Neural progenitor cell (in vitro differentiated cells): ENCODE results near the gene MUCL3. TPM values are rescaled to one million over a fixed set of nuclear protein-coding genes. Genes with fewer than 3 reads are reported as not detected.
"Not testable (repeated sequence)": the region's sequence is repeated elsewhere in the genome, so short reads cannot be mapped to it uniquely, and the experiment has no call there.

ENCODE experiments used
- DNase-seq: peaks from one replicate; pipeline ENCODE4 v3.0.0-alpha.2; 2016; ENCODE audit warnings: low spot score
- H2AFZ ChIP-seq: fragments of 200-600 bp; sonication (generic); replicated peaks from 2 replicates; pipeline ENCODE4 v1.6.1; 2016; ENCODE audit warnings: antibody characterized with exemption
- H3F3A ChIP-seq: fragments of 200-600 bp; sonication (generic); 2 replicates; pipeline ENCODE4 v1.6.1; 2016; ENCODE audit warnings: antibody characterized with exemption, low read depth
- H3K27ac ChIP-seq: fragments of 200-600 bp; sonication (generic); 2 replicates; pipeline ENCODE4 v1.5.1; 2016; ENCODE audit warnings: mild to moderate bottlenecking
- H3K27me3 ChIP-seq: fragments of 200-600 bp; sonication (generic); 2 replicates; pipeline ENCODE4 v1.6.1; 2016; ENCODE audit warnings: mild to moderate bottlenecking, moderate library complexity
- H3K36me3 ChIP-seq: fragments of 200-600 bp; sonication (generic); 2 replicates; pipeline ENCODE4 v1.5.1; 2016
- H3K4me1 ChIP-seq: fragments of 200-600 bp; sonication (generic); 2 replicates; pipeline ENCODE4 v1.6.1; 2016; ENCODE audit warnings: mixed run types
- H3K4me2 ChIP-seq: fragments of 200-600 bp; sonication (generic); 2 replicates; pipeline ENCODE4 v1.6.1; 2016
- H3K4me3 ChIP-seq: fragments of 200-600 bp; sonication (generic); 2 replicates; pipeline ENCODE4 v1.5.1; 2016
- H3K79me2 ChIP-seq: fragments of 200-600 bp; sonication (generic); 2 replicates; pipeline ENCODE4 v1.6.1; 2016; ENCODE audit warnings: low read depth
- H3K9ac ChIP-seq: fragments of 200-600 bp; sonication (generic); 2 replicates; pipeline ENCODE4 v1.6.1; 2016
- H3K9me3 ChIP-seq: fragments of 200-600 bp; sonication (generic); 2 replicates; pipeline ENCODE4 v1.5.1; 2016; ENCODE audit warnings: low read depth
- H4K20me1 ChIP-seq: fragments of 200-600 bp; sonication (generic); 2 replicates; pipeline ENCODE4 v1.6.1; 2016; ENCODE audit warnings: low read depth
- H3K27ac Mint-ChIP-seq: 3 replicates; pipeline ENCODE4 v1.8.0; 2021; ENCODE audit warnings: mixed read lengths
- H3K27me3 Mint-ChIP-seq: 2 replicates; pipeline ENCODE4 v1.8.0; 2022; ENCODE audit warnings: low read depth, mild to moderate bottlenecking, inconsistent platforms, moderate library complexity, mixed read lengths; ENCODE audit not compliant: insufficient read depth
- H3K36me3 Mint-ChIP-seq: 3 replicates; pipeline ENCODE4 v1.8.0; 2021; ENCODE audit warnings: mixed read lengths
- H3K4me1 Mint-ChIP-seq: 3 replicates; pipeline ENCODE4 v1.8.0; 2021; ENCODE audit warnings: mixed read lengths
- H3K4me3 Mint-ChIP-seq: 3 replicates; pipeline ENCODE4 v1.8.0; 2021; ENCODE audit warnings: mild to moderate bottlenecking, moderate library complexity, mixed read lengths
- H3K9me3 Mint-ChIP-seq: 3 replicates; pipeline ENCODE4 v1.8.0; 2020; ENCODE audit warnings: mixed read lengths
- CTCF ChIP-seq: fragments of 200-600 bp; sonication (generic); IDR thresholded peaks from 2 replicates; pipeline ENCODE4 v1.5.1; 2017; ENCODE audit warnings: antibody characterized with exemption, mild to moderate bottlenecking
- EZH2 ChIP-seq: fragments of 200-600 bp; sonication (generic); IDR thresholded peaks from 2 replicates; pipeline ENCODE4 v1.6.1; 2017; ENCODE audit warnings: antibody characterized with exemption, mild to moderate bottlenecking, moderate library complexity
- EZH2phosphoT487 ChIP-seq: fragments of 200-600 bp; sonication (generic); IDR thresholded peaks from 2 replicates; pipeline ENCODE4 v1.6.1; 2017; ENCODE audit warnings: antibody characterized with exemption
- total RNA-seq: library from RNA; depleted of rRNA; stranded (reverse); fragments of >200 nt; gene quantifications from 2 replicates; pipeline ENCODE4 v1.2.3, GENCODE V29; 2015; ENCODE audit warnings: low replicate concordance

MUCL3 gene
- total RNA-seq, 1 donor from 2014 or later, result not detected

DNA sequence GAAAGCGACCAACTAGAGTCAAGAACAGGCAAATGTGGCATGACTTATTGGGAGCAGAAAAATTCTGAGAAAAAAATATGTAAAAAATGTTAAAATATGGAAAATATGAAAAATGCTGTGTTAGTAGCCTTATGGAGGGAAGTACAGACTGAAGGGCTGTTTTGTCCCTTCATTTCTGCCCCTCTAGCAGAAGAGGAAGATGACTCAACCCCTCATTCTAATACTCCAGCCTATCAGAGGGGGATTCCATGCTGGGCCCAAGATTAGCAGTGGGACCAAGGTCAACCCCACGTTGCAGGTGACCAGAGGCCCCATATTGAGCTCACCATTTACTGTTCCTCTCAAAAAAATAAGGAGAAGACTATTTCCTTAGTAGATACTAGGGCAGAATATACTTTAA is 51.1 kb downstream of the MUCL3 start:
- H3K9me3 ChIP-seq, result no peaks in the 10 kb centered on the region
- no peak overlapping the region for H3K9ac ChIP-seq
- TF ChIP-seq EZH2phosphoT487, result no peak
- no peak for TF ChIP-seq EZH2
- TF ChIP-seq CTCF, result no peak
- no peaks in the 10 kb centered on the region for H4K20me1 ChIP-seq
- no peak overlapping the region for H3K4me2 ChIP-seq
- H3F3A ChIP-seq, result no peaks in the 10 kb centered on the region
- no peak for DNase-seq
- no peak overlapping the region for H3K4me3 Mint-ChIP-seq
- H3K27ac ChIP-seq, result no peak overlapping the region
- peaks cover 15% of the 10 kb centered on the region for H3K27me3 Mint-ChIP-seq
- H3K36me3 Mint-ChIP-seq, result no peaks in the 10 kb centered on the region
- H3K4me1 Mint-ChIP-seq, result peaks cover 3% of the 10 kb centered on the region
- no peaks in the 10 kb centered on the region for H3K27me3 ChIP-seq
- peaks cover 5% of the 10 kb centered on the region for H3K4me1 ChIP-seq
- H3K79me2 ChIP-seq, result no peaks in the 10 kb centered on the region
- H3K9me3 Mint-ChIP-seq, result peaks cover 21% of the 10 kb centered on the region
- H2AFZ ChIP-seq, result no peak overlapping the region
- no peak overlapping the region for H3K27ac Mint-ChIP-seq
- no peak overlapping the region for H3K4me3 ChIP-seq
- no peaks in the 10 kb centered on the region for H3K36me3 ChIP-seq

GRCh38 chr6:30997301-30997700 is 56.5 kb downstream of the MUCL3 start:
- TF ChIP-seq EZH2 (no peak), EZH2phosphoT487 (no peak), CTCF (no peak)
- Mint-ChIP-seq H3K27me3 (peaks cover 4% of the 10 kb centered on the region), H3K9me3 (peaks cover 19% of the 10 kb centered on the region), H3K27ac (no peak overlapping the region), H3K36me3 (peaks cover 1% of the 10 kb centered on the region), H3K4me3 (no peak overlapping the region), H3K4me1 (no peaks in the 10 kb centered on the region)
- Histone ChIP-seq H2AFZ (no peak overlapping the region), H3K4me1 (no peaks in the 10 kb centered on the region), H3F3A (no peaks in the 10 kb centered on the region), H3K9me3 (no peaks in the 10 kb centered on the region), H4K20me1 (no peaks in the 10 kb centered on the region), H3K27ac (no peak overlapping the region), H3K36me3 (no peaks in the 10 kb centered on the region), H3K4me2 (no peak overlapping the region), H3K79me2 (no peaks in the 10 kb centered on the region), H3K9ac (no peak overlapping the region), H3K4me3 (no peak overlapping the region), H3K27me3 (no peaks in the 10 kb centered on the region)
- DNase-seq, result no peak

DNA sequence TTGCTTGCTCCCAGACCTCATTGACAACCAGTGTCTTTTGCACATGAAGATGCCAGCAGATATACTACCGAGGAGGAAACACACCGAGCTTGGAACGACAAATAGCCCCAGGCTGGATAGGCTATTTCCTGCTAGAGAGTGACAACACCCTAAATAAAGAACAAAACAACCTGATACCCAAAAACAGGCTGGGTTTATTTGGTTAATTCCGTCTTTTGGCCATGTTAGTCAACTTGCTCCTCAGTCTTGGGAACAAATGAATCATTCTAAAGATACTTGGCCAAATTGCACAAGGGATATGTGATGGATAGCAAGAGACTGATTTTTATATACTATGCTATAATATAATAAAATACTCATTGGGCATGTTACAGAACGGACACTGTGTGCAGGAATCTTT is 58.0 kb downstream of the MUCL3 start:
- peaks cover 18% of the 10 kb centered on the region for H3K9me3 Mint-ChIP-seq
- H3K9me3 ChIP-seq, result no peaks in the 10 kb centered on the region

DNA sequence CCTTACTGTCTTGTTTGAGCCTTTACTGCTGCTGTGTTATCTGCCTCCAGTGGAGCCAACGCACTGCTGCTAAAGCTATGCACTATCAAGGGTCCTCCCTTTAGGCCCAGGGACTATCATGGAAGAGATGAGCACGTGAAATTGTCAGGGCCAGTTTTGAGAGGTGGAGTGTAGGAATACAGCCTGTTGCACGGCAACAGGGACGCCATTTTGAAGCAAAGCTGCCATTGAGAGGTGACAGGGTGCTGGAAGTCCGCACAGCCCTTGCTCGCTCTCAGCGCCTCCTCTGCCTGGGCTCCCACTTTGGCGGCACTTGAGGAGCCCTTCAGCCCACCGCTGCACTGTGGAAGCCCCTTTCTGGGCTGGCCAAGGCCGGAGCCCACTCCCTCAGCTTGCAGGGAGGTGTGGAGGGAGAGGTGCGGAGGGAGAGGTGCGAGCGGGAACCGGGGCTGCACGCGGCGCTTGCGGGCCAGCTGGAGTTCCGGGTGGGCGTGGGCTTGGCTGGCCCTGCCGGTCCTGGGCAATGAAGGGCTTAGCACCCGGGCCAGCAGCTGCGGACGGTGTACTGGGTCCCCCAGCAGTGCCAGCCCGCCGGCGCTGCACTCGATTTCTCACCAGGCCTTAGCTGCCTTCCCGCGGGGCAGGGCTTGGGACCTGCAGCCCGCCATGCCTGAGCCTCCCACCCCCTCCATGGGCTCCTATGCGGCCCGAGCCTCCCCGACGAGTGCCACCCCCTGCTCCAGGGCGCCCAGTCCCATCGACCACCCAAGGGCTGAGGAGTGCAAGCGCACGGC is 59.5 kb downstream of the MUCL3 start:
- H3K79me2 ChIP-seq, DNase-seq, H3K4me1 Mint-ChIP-seq, H3K4me3 ChIP-seq, H3K9ac ChIP-seq, H3K4me3 Mint-ChIP-seq, H3F3A ChIP-seq, H4K20me1 ChIP-seq, H3K9me3 ChIP-seq, H2AFZ ChIP-seq, H3K27me3 ChIP-seq, H3K36me3 ChIP-seq, H3K27me3 Mint-ChIP-seq, H3K27ac ChIP-seq, H3K4me2 ChIP-seq, H3K4me1 ChIP-seq, H3K36me3 Mint-ChIP-seq: not testable (repeated sequence)
- Mint-ChIP-seq H3K9me3 (peaks cover 13% of the 10 kb centered on the region), H3K27ac (peak overlapping the region; percentile 81)

More for the DNA sequence above, 58.0 kb downstream of the MUCL3 start:
- H4K20me1 ChIP-seq, result no peaks in the 10 kb centered on the region
- Mint-ChIP-seq H3K27me3 (peaks cover 4% of the 10 kb centered on the region), H3K4me1 (no peaks in the 10 kb centered on the region), H3K27ac (no peak overlapping the region), H3K4me3 (no peak overlapping the region), H3K36me3 (peaks cover 1% of the 10 kb centered on the region)
- H2AFZ ChIP-seq, result no peak overlapping the region
- no peaks in the 10 kb centered on the region for H3K36me3 ChIP-seq
- H3K27me3 ChIP-seq, result no peaks in the 10 kb centered on the region
- H3K4me2 ChIP-seq, result no peak overlapping the region
- H3K9ac ChIP-seq, result no peak overlapping the region
- H3K27ac ChIP-seq, result no peak overlapping the region
- no peak for DNase-seq
- H3K4me1 ChIP-seq, result no peaks in the 10 kb centered on the region
- no peaks in the 10 kb centered on the region for H3F3A ChIP-seq
- H3K4me3 ChIP-seq, result no peak overlapping the region
- H3K79me2 ChIP-seq, result no peaks in the 10 kb centered on the region
- TF ChIP-seq EZH2phosphoT487, result no peak
- TF ChIP-seq EZH2, result no peak
- no peak for TF ChIP-seq CTCF
